Measurements from ENCODE around the gene CARD8. TPM values are rescaled to one million over a fixed set of nuclear protein-coding genes. Genes with fewer than 3 reads are reported as not detected.

The CARD8 gene
- total RNA-seq, 1 experiment from 2014 or later = 25.6 TPM

DNA sequence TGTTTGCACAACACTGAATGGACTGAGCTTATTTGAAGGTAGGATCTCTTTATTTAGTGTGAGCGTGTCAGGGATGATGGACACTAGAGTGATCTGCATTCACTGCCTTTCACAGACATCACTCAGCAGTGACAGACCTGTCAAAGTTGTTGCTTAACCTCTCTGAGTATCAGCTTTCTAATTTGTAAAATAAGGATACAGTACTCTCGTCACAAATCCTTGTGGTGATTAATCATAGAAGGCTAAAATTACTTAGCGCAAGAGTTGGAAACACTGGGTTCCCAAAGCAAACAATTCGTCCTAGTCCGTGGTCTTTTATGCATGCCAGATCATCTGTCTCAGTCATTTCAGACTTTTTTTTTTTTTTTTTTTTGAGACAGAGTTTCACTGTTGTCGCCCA is 16.6 kb downstream of the CARD8 start:
- intact Hi-C loops (cut with micrococcal nuclease; ENCODE audit: unreplicated experiment) = no loop called here

DNA sequence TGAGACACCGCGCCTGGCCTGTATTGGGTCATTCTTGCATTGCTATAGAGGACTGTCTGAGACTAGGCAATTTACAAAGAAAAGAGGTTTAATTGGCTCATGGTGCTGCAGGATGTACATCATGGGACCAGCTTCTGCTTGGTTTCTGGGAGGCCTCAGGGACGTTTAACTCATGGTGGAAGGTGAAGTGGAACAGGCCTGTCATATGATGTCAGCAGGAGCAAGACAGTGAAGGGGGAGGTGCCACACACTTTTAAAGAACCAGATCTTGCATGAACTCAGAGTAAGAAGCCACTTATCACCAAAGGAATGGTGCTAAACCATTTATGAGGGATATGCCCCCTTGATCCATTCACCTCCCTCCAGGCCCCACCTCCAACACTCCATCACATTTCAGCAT is 18.7 kb downstream of the CARD8 start:
- Histone ChIP-seq H3K4me2 (no peak overlapping the region), H3K9me2 (ENCODE audit: insufficient read depth) (no peaks in the 10 kb centered on the region), H3F3A (ENCODE audit: insufficient read depth, low read depth) (no peaks in the 10 kb centered on the region), H2AFZ (no peak overlapping the region), H3K79me2 (ENCODE audit: low read depth) (no peaks in the 10 kb centered on the region), H3K4me3 (no peak overlapping the region), H3K36me3 (ENCODE audit: low read depth) (no peaks in the 10 kb centered on the region), H3K9me3 (ENCODE audit: insufficient read depth, low read depth) (no peaks in the 10 kb centered on the region), H3K27ac (no peak overlapping the region), H3K4me1 (replicated peaks; ENCODE audit: insufficient read depth) (peaks cover 7% of the 10 kb centered on the region), H4K20me1 (ENCODE audit: insufficient read depth) (no peaks in the 10 kb centered on the region), H3K27me3 (ENCODE audit: insufficient read depth, low read depth) (no peaks in the 10 kb centered on the region)
- no peak for DNase-seq
- TF ChIP-seq CTCF (conservative IDR thresholded peaks at IDR 0.05) (no peak), EZH2 (IDR thresholded peaks at IDR 0.05; ENCODE audit: low read depth) (no peak)
- ChIA-PET POLR2A (ENCODE audit: unreplicated experiment) (no interaction called here), CTCF (no interaction called here)
- BruUV-seq (replicated peaks) = no TSS peak
- intact Hi-C loops (cut with micrococcal nuclease; ENCODE audit: unreplicated experiment) = no loop called here

More for the DNA sequence above, 16.6 kb downstream of the CARD8 start:
- no peak for DNase-seq
- ChIA-PET CTCF (no interaction called here), POLR2A (ENCODE audit: unreplicated experiment) (no interaction called here)
- peaks cover 7% of the 10 kb centered on the region for H3K4me1 ChIP-seq (replicated peaks; ENCODE audit: insufficient read depth)
- no peak overlapping the region for H3K27ac ChIP-seq
- H3K9me3 ChIP-seq (ENCODE audit: insufficient read depth, low read depth) = no peaks in the 10 kb centered on the region
- H3F3A ChIP-seq (ENCODE audit: insufficient read depth, low read depth) = no peaks in the 10 kb centered on the region
- TF ChIP-seq CTCF (conservative IDR thresholded peaks at IDR 0.05) (no peak), EZH2 (IDR thresholded peaks at IDR 0.05; ENCODE audit: low read depth) (no peak)
- no peak overlapping the region for H2AFZ ChIP-seq
- no peaks in the 10 kb centered on the region for H4K20me1 ChIP-seq (ENCODE audit: insufficient read depth)
- no peak overlapping the region for H3K4me3 ChIP-seq
- no peaks in the 10 kb centered on the region for H3K27me3 ChIP-seq (ENCODE audit: insufficient read depth, low read depth)
- BruUV-seq (replicated peaks) = no TSS peak
- H3K4me2 ChIP-seq = no peak overlapping the region
- no peaks in the 10 kb centered on the region for H3K79me2 ChIP-seq (ENCODE audit: low read depth)
- H3K9me2 ChIP-seq (ENCODE audit: insufficient read depth) = no peaks in the 10 kb centered on the region
- H3K36me3 ChIP-seq (ENCODE audit: low read depth) = no peaks in the 10 kb centered on the region

GRCh38 chr19:48230555-48231129 is 25.1 kb downstream of the CARD8 start:
- CTCF ChIA-PET = no interaction called here
- no TSS peak for BruUV-seq (replicated peaks)
- no peak for TF ChIP-seq EZH2 (IDR thresholded peaks at IDR 0.05; ENCODE audit: low read depth)
- no peak for TF ChIP-seq CTCF (conservative IDR thresholded peaks at IDR 0.05)

More at GRCh38 chr19:48230555-48231129, 25.1 kb downstream of the CARD8 start:
- no peaks in the 10 kb centered on the region for H3K9me3 ChIP-seq (ENCODE audit: insufficient read depth, low read depth)
- H3F3A ChIP-seq (ENCODE audit: insufficient read depth, low read depth) = no peaks in the 10 kb centered on the region
- no peak overlapping the region for H3K27ac ChIP-seq
- H3K79me2 ChIP-seq (ENCODE audit: low read depth) = no peaks in the 10 kb centered on the region
- H4K20me1 ChIP-seq (ENCODE audit: insufficient read depth) = no peaks in the 10 kb centered on the region
- intact Hi-C loops (cut with micrococcal nuclease; ENCODE audit: unreplicated experiment) = no loop called here
- no peak for DNase-seq
- H3K4me3 ChIP-seq = no peak overlapping the region
- no peak overlapping the region for H2AFZ ChIP-seq
- no peaks in the 10 kb centered on the region for H3K36me3 ChIP-seq (ENCODE audit: low read depth)
- no peaks in the 10 kb centered on the region for H3K4me1 ChIP-seq (replicated peaks; ENCODE audit: insufficient read depth)
- no peaks in the 10 kb centered on the region for H3K27me3 ChIP-seq (ENCODE audit: insufficient read depth, low read depth)
- H3K9me2 ChIP-seq (ENCODE audit: insufficient read depth) = no peaks in the 10 kb centered on the region
- POLR2A ChIA-PET (ENCODE audit: unreplicated experiment) = interaction anchor here (0.6 kb wide), 1 partner anchor 58 kb away, joined by 3 read pairs; no protein-coding TSS in a partner anchor
- H3K4me2 ChIP-seq = no peak overlapping the region

Data from PC-9 (cell line).